GM15510 (cell line): Measurements from ENCODE around the gene CCNF.

ENCODE experiments used
- POLR2A ChIP-seq: IDR thresholded peaks from 3 replicates; pipeline ENCODE4 v1.6.1; 2011; ENCODE audit warnings: borderline replicate concordance; ENCODE audit not compliant: insufficient read length; ENCODE audit errors: extremely low read depth

The CCNF gene

DNA sequence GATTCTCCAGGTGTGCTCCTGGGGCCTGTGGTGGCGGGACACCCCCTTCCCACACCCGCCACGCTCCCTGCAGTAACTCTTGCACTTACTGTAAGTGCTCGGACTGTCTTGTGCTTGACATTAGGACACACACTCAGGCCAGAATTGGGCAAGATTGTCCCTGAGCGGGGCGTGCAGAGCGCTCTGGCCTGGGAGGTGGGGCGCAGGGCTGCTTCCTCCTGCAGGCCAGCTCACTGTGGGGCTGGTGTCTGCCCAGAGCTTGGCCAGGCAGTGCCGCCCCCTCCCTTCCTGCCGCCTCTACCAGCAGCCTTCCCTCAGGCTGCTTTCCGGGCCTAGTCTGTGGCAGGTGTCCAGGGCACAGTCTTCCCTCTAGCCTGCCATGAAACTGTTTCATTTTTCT lies 78.4 kb downstream of the CCNF start:
- no peak for TF ChIP-seq POLR2A
